ENCODE measurements around the gene TESPA1.

The TESPA1 gene

GRCh38 chr12:54924972-54925707 is 59.4 kb downstream of the TESPA1 start:
- TF ChIP-seq ZNF274 (IDR thresholded peaks at IDR 0.05; ENCODE audit: low read depth, low read length) = no peak

GRCh38 chr12:54917001-54917488 is 67.5 kb downstream of the TESPA1 start:
- H3K4me3 ChIP-seq (ENCODE audit: low read length) = no peak overlapping the region
- TF ChIP-seq ZNF274 (IDR thresholded peaks at IDR 0.05; ENCODE audit: low read depth, low read length) = no peak

More at GRCh38 chr12:54924972-54925707, 59.4 kb downstream of the TESPA1 start:
- no peak overlapping the region for H3K4me3 ChIP-seq (ENCODE audit: low read length)

Data from GM08714 (cell line).